HG03460 (cell line): ENCODE measurements around the gene CASK.
"Not testable (repeated sequence)": the region's sequence is repeated elsewhere in the genome, so short reads cannot be mapped to it uniquely, and the experiment has no call there.

Source experiments
- ATAC-seq: cut with Tn5 transposase; IDR thresholded peaks from one replicate; pipeline ENCODE4 v1.9.1; 2021; ENCODE audit not compliant: unreplicated experiment

The CASK gene

GRCh38 chrX:41703574-41704029 is 219.8 kb downstream of the CASK start:
- ATAC-seq: no peak

- ATAC-seq: no peak
Observed at GRCh38 chrX:41695426-41695825, 227.9 kb downstream of the CASK start.

- no peak for ATAC-seq
Observed at GRCh38 chrX:41693024-41693423, 230.3 kb downstream of the CASK start.

- ATAC-seq: no peak
Observed at GRCh38 chrX:41692162-41692749, 231.1 kb downstream of the CASK start.

- no peak for ATAC-seq
Observed at GRCh38 chrX:41689711-41690110, 233.6 kb downstream of the CASK start.

- no peak for ATAC-seq
Observed at GRCh38 chrX:41688835-41689234, 234.5 kb downstream of the CASK start, which contains the start of gene GPR34. GPR34 (plus strand) TSS chrX:41688973; CDS start chrX:41695634, 6,661 bp downstream.

- ATAC-seq: no peak
Observed at GRCh38 chrX:41688156-41688555, 235.2 kb downstream of the CASK start.

GRCh38 chrX:41686788-41687187 is 236.6 kb downstream of the CASK start:
- ATAC-seq: no peak

- ATAC-seq: no peak
Observed at GRCh38 chrX:41684940-41685339, 238.4 kb downstream of the CASK start.

GRCh38 chrX:41684138-41684537 is 239.2 kb downstream of the CASK start:
- no peak for ATAC-seq

- no peak for ATAC-seq
Observed at GRCh38 chrX:41677183-41678060, 245.9 kb downstream of the CASK start.

- not testable (repeated sequence) for ATAC-seq
Observed at GRCh38 chrX:41676361-41676760, 247.0 kb downstream of the CASK start.

GRCh38 chrX:41672643-41673042 is 250.7 kb downstream of the CASK start:
- ATAC-seq: no peak

GRCh38 chrX:41671082-41671481 is 252.3 kb downstream of the CASK start:
- ATAC-seq: no peak

GRCh38 chrX:41670112-41670511 is 253.2 kb downstream of the CASK start:
- ATAC-seq: no peak

GRCh38 chrX:41667631-41668030 is 255.7 kb downstream of the CASK start:
- ATAC-seq: no peak

GRCh38 chrX:41666251-41666650 is 257.1 kb downstream of the CASK start:
- ATAC-seq: no peak

GRCh38 chrX:41665686-41666085 is 257.7 kb downstream of the CASK start:
- no peak for ATAC-seq

GRCh38 chrX:41664908-41665307 is 258.4 kb downstream of the CASK start:
- no peak for ATAC-seq

- peak; percentile 89 for ATAC-seq
Observed at GRCh38 chrX:41664375-41664901, 258.9 kb downstream of the CASK start.

- no peak for ATAC-seq
Observed at GRCh38 chrX:41661366-41662095, 261.8 kb downstream of the CASK start.
